Right lobe of liver (tissue), 6 donors: ENCODE results near the gene KCNMB3. TPM values are rescaled to one million over a fixed set of nuclear protein-coding genes. Genes with fewer than 3 reads are reported as not detected.
"Not testable (repeated sequence)": the region's sequence is repeated elsewhere in the genome, so short reads cannot be mapped to it uniquely, and the experiment has no call there.

Experiments
- ATAC-seq, 4 donors: fragments of 200-7000 bp; cut with Tn5 transposase; one replicate each; pipeline ENCODE4 v1.9.1; 2020; ENCODE audit warnings: mild to moderate bottlenecking in 4 of 4, moderate library complexity in 4 of 4
- DNase-seq, 3 donors: peaks; one replicate each; pipeline ENCODE4 v3.0.0-alpha.2; 2020
- H3K27ac ChIP-seq, 3 donors: fragments of 200-600 bp; one replicate each; pipeline ENCODE4 v1.8.0; 2022
- H3K27me3 ChIP-seq, 2 donors: fragments of 200-600 bp; one replicate each; pipeline ENCODE4 v1.8.0; 2022
- H3K36me3 ChIP-seq, 4 donors: fragments of 200-600 bp; sonication (generic) in 1 of 4; one replicate each; pipeline versions ENCODE4 v1.5.1 to v1.8.0; 2017 to 2022; ENCODE audit warnings: control low read depth in 1 of 4
- H3K4me1 ChIP-seq, 4 donors: fragments of 200-600 bp; sonication (generic) in 1 of 4; one replicate each; pipeline versions ENCODE4 v1.5.1 to v1.8.0; 2017 to 2022; ENCODE audit warnings: control low read depth in 1 of 4
- H3K4me3 ChIP-seq, 3 donors: fragments of 200-600 bp; one replicate each; pipeline ENCODE4 v1.8.0; 2022
- H3K9me3 ChIP-seq, 4 donors: fragments of 200-600 bp; sonication (generic) in 1 of 4; one replicate each; pipeline versions ENCODE4 v1.5.1 to v1.8.0; 2017 to 2022; ENCODE audit warnings: control low read depth in 1 of 4
- POLR2A ChIP-seq: fragments of 450-650 bp; IDR thresholded peaks from one replicate; pipeline ENCODE4 v1.6.1; 2017; ENCODE audit warnings: antibody characterized with exemption, mild to moderate bottlenecking
- WGBS: methylation state at CpG from one replicate; pipeline ENCODE4 v1.1.6; 2018; ENCODE audit warnings: low coverage, low lambda C conversion rate; ENCODE audit not compliant: insufficient coverage; ENCODE audit errors: missing lambda C conversion rate; 5-methylcytosine and 5-hydroxymethylcytosine counted together
- intact Hi-C, 2 donors: fragments of 100-400 bp; cut with DNase I; formaldehyde crosslinking; loops; one replicate each; pipeline versions ENCODE4 v1.11.2 to v1.14.1; 2022
- total RNA-seq, 6 experiments: library from RNA; depleted of rRNA in 2 of 6; stranded (reverse); fragments of >200 nt in 2 of 6; fragmentation: NEBNext Ultra II Directional in 3 of 6; extraction: Animal tissue kit (Norgen Biotek cat#: 25700) in 3 of 6; gene quantifications; one replicate each; pipeline versions ENCODE4 v1.1.0 to v1.2.4, GENCODE V29; 2016 to 2023
- TF ChIP-seq, protein P1 (sequence below), 4 donors: fragments of 200-600 bp in 3 of 4; fragments of 450-650 bp in 1 of 4; IDR thresholded peaks; one replicate each; pipeline versions ENCODE4 v1.5.1 to v1.8.0; 2016 to 2022; ENCODE audit warnings: antibody characterized with exemption in 4 of 4, mild to moderate bottlenecking in 2 of 4
- donor health status: DM: no; HTN: yes; CAD: no.
- donor health status: DM: no; HTN: no; CAD: no.
- donor health status: DM: no; HTN: no; CAD: no.
- donor health status: DM: no; HTN: yes; CAD: no.
- donor health status: DM: no; HTN: yes; CAD: no.

KCNMB3 gene
- total RNA-seq, 6 experiments from 2014 or later = 1.4 to 2.3 (median 1.7) TPM

DNA sequence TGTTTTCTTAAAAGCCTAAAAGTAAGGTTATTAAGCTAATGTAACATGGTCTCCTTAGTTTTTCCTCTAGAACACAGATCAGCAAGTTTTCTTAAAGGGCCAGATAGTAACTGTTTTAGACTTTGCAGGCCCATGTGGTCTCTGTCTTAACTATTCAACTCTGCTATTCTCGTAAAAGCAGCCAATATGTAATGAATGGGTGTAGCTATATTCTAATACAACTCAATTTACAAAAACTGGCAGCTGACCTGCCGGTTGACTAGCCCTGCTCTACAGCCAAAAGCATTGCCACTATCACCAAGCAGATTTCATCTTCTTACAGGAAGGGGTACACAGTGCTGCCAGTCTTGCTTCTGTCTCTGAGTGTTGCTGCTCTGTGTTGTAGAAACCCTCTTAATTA is 27.4 kb downstream of the KCNMB3 start:
- Histone ChIP-seq H3K27ac (no peak overlapping the region), H3K36me3 (peaks cover 0 to 4% (median 1%) of the 10 kb centered on the region in 4 donors), H3K4me3 (no peak overlapping the region), H3K9me3 (no peaks in the 10 kb centered on the region), H3K27me3 (no peaks in the 10 kb centered on the region), H3K4me1 (no peaks in the 10 kb centered on the region)
- TF ChIP-seq POLR2A = no peak
- WGBS = 60% methylated on average over 2 of the region's 2 CpGs
- ATAC-seq (no peak), DNase-seq (no peak)
- intact Hi-C loops = no loop called here

DNA sequence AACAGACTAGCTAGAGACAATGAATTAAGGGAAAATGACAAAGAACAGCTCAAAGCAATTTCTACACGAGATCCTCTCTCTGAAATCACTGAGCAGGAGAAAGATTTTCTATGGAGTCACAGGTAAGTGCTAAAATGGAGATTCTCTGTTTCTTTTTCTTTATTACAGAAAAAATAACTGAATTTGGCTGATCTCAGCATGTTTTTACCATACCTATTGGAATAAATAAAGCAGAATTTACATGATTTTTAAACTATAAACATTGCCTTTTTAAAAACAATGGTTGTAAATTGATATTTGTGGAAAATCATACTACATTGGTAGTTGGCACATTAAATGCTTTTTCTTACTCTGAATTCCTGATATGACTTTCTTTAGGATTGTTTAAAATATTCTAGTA is 32.7 kb downstream of the KCNMB3 start:
- H3K4me3 ChIP-seq, H3K27ac ChIP-seq, H3K9me3 ChIP-seq, H3K4me1 ChIP-seq, H3K27me3 ChIP-seq, DNase-seq, ATAC-seq, intact Hi-C loops, H3K36me3 ChIP-seq: not testable (repeated sequence)
- 100% methylated on average over 1 of the region's 1 CpG for WGBS

DNA sequence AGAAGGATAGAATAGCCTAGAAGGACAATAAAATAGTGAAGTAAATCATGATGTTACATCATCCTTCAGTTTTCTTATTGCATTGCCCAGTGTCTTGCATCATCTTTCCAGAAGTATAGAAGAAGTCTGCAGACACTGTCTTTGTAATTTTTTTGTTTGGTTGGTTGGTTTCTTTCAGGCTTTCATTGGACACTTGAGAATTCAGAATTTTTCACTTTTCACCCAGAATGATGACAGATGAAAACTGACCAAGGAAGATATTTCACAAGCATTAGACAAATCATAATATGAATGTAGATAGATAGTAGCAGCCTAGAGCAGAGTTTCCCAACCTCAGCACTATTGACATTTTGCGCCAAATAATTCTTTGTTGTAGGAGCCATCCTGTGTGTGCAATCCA is 35.4 kb downstream of the KCNMB3 start:
- H3K4me1 ChIP-seq, H3K36me3 ChIP-seq, H3K27ac ChIP-seq, H3K27me3 ChIP-seq, ATAC-seq, H3K4me3 ChIP-seq, H3K9me3 ChIP-seq, intact Hi-C loops, DNase-seq: not testable (repeated sequence)
- WGBS = no CpG with 5 or more reads among the region's 1 CpG

DNA sequence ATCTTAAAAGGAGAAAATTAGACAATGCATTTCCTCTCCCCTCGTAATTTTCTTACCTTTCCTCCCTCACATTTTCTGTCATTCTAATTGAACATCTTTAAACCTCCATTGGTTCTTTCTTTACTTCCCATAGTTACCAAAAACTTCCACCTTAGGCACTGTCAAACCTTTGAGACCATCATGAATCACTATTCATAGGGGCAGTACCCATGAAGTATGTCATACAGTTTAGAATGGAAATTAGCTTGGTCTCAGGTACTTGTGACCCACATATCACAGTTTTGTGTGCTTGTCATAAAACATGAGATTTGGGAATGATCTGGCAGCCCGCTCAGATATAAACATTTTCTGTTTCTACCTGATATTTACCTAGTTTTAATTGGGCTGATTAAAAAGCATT is 50.1 kb downstream of the KCNMB3 start:
- Histone ChIP-seq H3K36me3 (peaks cover 0 to 19% (median 0%) of the 10 kb centered on the region in 4 donors), H3K4me3 (no peak overlapping the region), H3K9me3 (no peaks in the 10 kb centered on the region), H3K4me1 (no peaks in the 10 kb centered on the region), H3K27me3 (no peaks in the 10 kb centered on the region), H3K27ac (no peak overlapping the region)
- DNase-seq (no peak), ATAC-seq (no peak)
- no peak for TF ChIP-seq POLR2A
- TF ChIP-seq, protein P1, sequence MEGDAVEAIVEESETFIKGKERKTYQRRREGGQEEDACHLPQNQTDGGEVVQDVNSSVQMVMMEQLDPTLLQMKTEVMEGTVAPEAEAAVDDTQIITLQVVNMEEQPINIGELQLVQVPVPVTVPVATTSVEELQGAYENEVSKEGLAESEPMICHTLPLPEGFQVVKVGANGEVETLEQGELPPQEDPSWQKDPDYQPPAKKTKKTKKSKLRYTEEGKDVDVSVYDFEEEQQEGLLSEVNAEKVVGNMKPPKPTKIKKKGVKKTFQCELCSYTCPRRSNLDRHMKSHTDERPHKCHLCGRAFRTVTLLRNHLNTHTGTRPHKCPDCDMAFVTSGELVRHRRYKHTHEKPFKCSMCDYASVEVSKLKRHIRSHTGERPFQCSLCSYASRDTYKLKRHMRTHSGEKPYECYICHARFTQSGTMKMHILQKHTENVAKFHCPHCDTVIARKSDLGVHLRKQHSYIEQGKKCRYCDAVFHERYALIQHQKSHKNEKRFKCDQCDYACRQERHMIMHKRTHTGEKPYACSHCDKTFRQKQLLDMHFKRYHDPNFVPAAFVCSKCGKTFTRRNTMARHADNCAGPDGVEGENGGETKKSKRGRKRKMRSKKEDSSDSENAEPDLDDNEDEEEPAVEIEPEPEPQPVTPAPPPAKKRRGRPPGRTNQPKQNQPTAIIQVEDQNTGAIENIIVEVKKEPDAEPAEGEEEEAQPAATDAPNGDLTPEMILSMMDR (IDR thresholded peaks at IDR 0.05) = no peak
- intact Hi-C loops = no loop called here
- 96% methylated on average over 2 of the region's 2 CpGs for WGBS

DNA sequence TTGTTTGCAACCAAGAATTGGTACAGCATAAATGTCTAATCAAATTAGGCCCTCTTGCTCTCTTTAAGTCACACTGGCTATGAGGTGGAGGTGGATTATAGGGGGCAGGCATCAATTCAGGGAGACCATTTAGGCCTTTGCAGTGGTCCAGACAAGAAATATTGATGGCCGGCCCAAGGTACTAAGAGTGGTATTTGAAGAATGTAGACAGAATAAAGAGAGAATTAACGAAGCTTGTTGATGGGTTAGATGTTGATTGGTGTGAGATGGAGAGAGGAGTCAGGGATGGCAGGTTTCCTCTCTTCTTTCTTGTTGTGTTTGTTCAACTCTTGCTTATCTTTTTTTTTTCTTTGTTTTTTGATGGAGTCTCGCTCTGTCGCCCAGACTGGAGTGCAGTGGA is 54.2 kb downstream of the KCNMB3 start:
- DNase-seq (no peak), ATAC-seq (no peak)
- no peaks in the 10 kb centered on the region for H3K4me1 ChIP-seq
- H3K27ac ChIP-seq = no peak overlapping the region
- no peak overlapping the region for H3K4me3 ChIP-seq
- intact Hi-C loops = no loop called here
- 86% methylated on average over 4 of the region's 4 CpGs for WGBS
- H3K27me3 ChIP-seq = no peaks in the 10 kb centered on the region
- TF ChIP-seq, protein P1 (IDR thresholded peaks at IDR 0.05) = no peak
- TF ChIP-seq POLR2A = no peak
- H3K9me3 ChIP-seq = no peaks in the 10 kb centered on the region
- H3K36me3 ChIP-seq = peaks cover 0 to 6% (median 0%) of the 10 kb centered on the region in 4 donors

DNA sequence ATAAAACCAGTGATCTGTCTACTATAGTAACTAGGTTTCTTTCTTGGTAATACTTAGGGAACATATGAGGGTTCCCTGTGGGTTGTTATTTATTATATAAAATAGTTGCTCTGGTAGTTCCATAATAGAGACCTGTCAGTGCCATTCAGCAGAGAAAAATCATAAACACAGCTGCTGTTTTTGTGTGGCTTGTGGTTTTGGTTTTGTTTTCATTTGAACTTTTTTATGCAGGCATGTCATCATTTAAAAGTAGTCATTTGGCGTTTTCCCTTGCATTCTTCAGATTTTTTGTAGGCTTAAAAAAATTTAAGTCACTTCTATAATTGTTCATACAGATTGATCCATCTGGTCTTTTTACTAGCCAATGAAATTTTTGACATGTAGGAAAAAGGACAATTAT is 54.8 kb downstream of the KCNMB3 start:
- Histone ChIP-seq H3K27me3 (no peaks in the 10 kb centered on the region), H3K27ac (no peak overlapping the region), H3K4me3 (no peak overlapping the region), H3K9me3 (no peaks in the 10 kb centered on the region), H3K4me1 (no peaks in the 10 kb centered on the region), H3K36me3 (peaks cover 0 to under 1% (median 0%) of the 10 kb centered on the region in 4 donors)
- no peak for DNase-seq
- WGBS = 47% methylated on average over 1 of the region's 1 CpG
- ATAC-seq = no peak
- intact Hi-C loops = no loop called here
- TF ChIP-seq POLR2A = no peak
- TF ChIP-seq, protein P1 (IDR thresholded peaks at IDR 0.05) = no peak
